Measurements from ENCODE around the gene DPPA4.

GRCh38 chr3:109372639-109373038, 35.3 kb upstream of the DPPA4 start:
- TF ChIP-seq, protein P1, sequence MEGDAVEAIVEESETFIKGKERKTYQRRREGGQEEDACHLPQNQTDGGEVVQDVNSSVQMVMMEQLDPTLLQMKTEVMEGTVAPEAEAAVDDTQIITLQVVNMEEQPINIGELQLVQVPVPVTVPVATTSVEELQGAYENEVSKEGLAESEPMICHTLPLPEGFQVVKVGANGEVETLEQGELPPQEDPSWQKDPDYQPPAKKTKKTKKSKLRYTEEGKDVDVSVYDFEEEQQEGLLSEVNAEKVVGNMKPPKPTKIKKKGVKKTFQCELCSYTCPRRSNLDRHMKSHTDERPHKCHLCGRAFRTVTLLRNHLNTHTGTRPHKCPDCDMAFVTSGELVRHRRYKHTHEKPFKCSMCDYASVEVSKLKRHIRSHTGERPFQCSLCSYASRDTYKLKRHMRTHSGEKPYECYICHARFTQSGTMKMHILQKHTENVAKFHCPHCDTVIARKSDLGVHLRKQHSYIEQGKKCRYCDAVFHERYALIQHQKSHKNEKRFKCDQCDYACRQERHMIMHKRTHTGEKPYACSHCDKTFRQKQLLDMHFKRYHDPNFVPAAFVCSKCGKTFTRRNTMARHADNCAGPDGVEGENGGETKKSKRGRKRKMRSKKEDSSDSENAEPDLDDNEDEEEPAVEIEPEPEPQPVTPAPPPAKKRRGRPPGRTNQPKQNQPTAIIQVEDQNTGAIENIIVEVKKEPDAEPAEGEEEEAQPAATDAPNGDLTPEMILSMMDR (IDR thresholded peaks at IDR 0.05; ENCODE audit: insufficient read depth, low read length, poor library complexity, severe bottlenecking), result no peak
- TF ChIP-seq EZH2phosphoT487 (conservative IDR thresholded peaks at IDR 0.05; ENCODE audit: low read length), result no peak
